Measurements from ENCODE around the gene CYP4B1. TPM values are rescaled to one million over a fixed set of nuclear protein-coding genes. Genes with fewer than 3 reads are reported as not detected.

The CYP4B1 gene
- total and polyA plus RNA-seq, 11 donors: 1.5 to 103 (median 10.0) TPM; not detected in 1

DNA sequence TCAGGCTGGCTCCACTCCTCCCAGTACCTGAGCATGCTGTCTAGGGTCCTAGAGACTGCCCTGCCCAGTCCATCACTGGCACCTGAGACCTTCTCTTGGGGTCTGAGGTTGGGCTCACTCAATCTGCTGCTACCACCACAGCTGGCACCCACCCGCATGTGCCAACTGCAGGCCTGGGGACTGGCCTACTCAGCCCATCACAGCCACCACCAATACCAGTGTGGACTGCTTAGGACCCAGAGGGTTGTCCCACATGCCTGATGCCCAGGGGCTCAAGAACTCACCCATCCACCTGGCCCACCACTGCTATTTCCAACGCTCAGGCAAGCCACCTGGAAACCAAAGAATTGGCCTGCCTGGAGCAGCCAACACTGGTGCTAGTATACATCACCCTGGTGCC lies 63.5 kb downstream of the CYP4B1 start:
- no peak overlapping the region for H3K4me3 ChIP-seq
- intact Hi-C loops (cut with DNase I): loop anchor here in 1 of 10 donors (10.0 kb wide), 1 partner anchor 108 kb away; no protein-coding TSS in a partner anchor
- no peak overlapping the region for H3K27ac ChIP-seq
- ATAC-seq (no peak), DNase-seq (no peak)
- H3K36me3 ChIP-seq: no peaks in the 10 kb centered on the region
- H3K27me3 ChIP-seq: no peaks in the 10 kb centered on the region
- no peaks in the 10 kb centered on the region for H3K4me1 ChIP-seq
- WGBS, 4 donors: 90 to 95% (median 90%) methylated on average over 2 of the region's 2 CpGs
- TF ChIP-seq, protein P1, sequence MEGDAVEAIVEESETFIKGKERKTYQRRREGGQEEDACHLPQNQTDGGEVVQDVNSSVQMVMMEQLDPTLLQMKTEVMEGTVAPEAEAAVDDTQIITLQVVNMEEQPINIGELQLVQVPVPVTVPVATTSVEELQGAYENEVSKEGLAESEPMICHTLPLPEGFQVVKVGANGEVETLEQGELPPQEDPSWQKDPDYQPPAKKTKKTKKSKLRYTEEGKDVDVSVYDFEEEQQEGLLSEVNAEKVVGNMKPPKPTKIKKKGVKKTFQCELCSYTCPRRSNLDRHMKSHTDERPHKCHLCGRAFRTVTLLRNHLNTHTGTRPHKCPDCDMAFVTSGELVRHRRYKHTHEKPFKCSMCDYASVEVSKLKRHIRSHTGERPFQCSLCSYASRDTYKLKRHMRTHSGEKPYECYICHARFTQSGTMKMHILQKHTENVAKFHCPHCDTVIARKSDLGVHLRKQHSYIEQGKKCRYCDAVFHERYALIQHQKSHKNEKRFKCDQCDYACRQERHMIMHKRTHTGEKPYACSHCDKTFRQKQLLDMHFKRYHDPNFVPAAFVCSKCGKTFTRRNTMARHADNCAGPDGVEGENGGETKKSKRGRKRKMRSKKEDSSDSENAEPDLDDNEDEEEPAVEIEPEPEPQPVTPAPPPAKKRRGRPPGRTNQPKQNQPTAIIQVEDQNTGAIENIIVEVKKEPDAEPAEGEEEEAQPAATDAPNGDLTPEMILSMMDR (IDR thresholded peaks at IDR 0.05): no peak
- peaks cover 0 to 19% (median 9%) of the 10 kb centered on the region in 12 donors for H3K9me3 ChIP-seq

Other genes starting within 250 kb of the CYP4B1 start
- not detected for gene KNCN, start 247.4 kb upstream of the CYP4B1 start, total RNA-seq
- gene KNCN, start 247.4 kb upstream of the CYP4B1 start, polyA plus RNA-seq: not detected
- gene MKNK1, start 194.8 kb upstream of the CYP4B1 start, total RNA-seq: 10 to 100 TPM; 23.1 to 77.6 (median 37.8) TPM
- 10 to 100 TPM; 23.5 to 35.3 TPM for gene MKNK1, start 194.8 kb upstream of the CYP4B1 start, polyA plus RNA-seq
- gene MOB3C, start 182.2 kb upstream of the CYP4B1 start, total RNA-seq: 10 to 100 TPM in 6 of 9 donors, 1 to 10 TPM in 3; 6.9 to 24.0 (median 11.2) TPM
- 1 to 10 TPM; 6.0 to 9.7 TPM for gene MOB3C, start 182.2 kb upstream of the CYP4B1 start, polyA plus RNA-seq
- gene ATPAF1, start 130.7 kb upstream of the CYP4B1 start, total RNA-seq: 100 to 1,000 TPM; 147 to 237 (median 179) TPM
- 100 to 1,000 TPM in 1 of 2 donors, 10 to 100 TPM in 1; 96.8 to 263 TPM for gene ATPAF1, start 130.7 kb upstream of the CYP4B1 start, polyA plus RNA-seq
- gene TEX38, start 127.2 kb upstream of the CYP4B1 start, total RNA-seq: under 1 TPM in 1 of 9 donors, not detected in 8; 0.81 TPM
- not detected for gene TEX38, start 127.2 kb upstream of the CYP4B1 start, polyA plus RNA-seq
- 10 to 100 TPM; 46.6 to 91.9 (median 64.0) TPM for gene EFCAB14, start 79.9 kb upstream of the CYP4B1 start, total RNA-seq
- gene EFCAB14, start 79.9 kb upstream of the CYP4B1 start, polyA plus RNA-seq: 10 to 100 TPM; 10.7 to 39.4 TPM
- under 1 TPM in 1 of 9 donors, not detected in 8; 0.18 TPM for gene CYP4A11, start 142.4 kb downstream of the CYP4B1 start, total RNA-seq
- under 1 TPM in 1 of 2 donors, not detected in 1; 0.06 TPM for gene CYP4A11, start 142.4 kb downstream of the CYP4B1 start, polyA plus RNA-seq
- gene CYP4X1, start 224.6 kb downstream of the CYP4B1 start, total RNA-seq: 1 to 10 TPM in 5 of 9 donors, under 1 TPM in 4; 0.81 to 4.2 (median 1.6) TPM
- 1 to 10 TPM; 1.3 to 2.2 TPM for gene CYP4X1, start 224.6 kb downstream of the CYP4B1 start, polyA plus RNA-seq

Measured in heart left ventricle (tissue), 16 donors.